ENCODE results near the gene C10orf105.

C10orf105 gene

GRCh38 chr10:71703577-71703976 is 16.0 kb downstream of the C10orf105 start:
- DNase-seq (ENCODE audit: low spot score): no peak
- TF ChIP-seq CTCF (IDR thresholded peaks at IDR 0.05; ENCODE audit: extremely low read depth, missing control alignments): no peak

- no peak for DNase-seq (ENCODE audit: low spot score)
- TF ChIP-seq CTCF (IDR thresholded peaks at IDR 0.05; ENCODE audit: extremely low read depth, missing control alignments): no peak
Observed at GRCh38 chr10:71701496-71702132, 18.0 kb downstream of the C10orf105 start.

DNA sequence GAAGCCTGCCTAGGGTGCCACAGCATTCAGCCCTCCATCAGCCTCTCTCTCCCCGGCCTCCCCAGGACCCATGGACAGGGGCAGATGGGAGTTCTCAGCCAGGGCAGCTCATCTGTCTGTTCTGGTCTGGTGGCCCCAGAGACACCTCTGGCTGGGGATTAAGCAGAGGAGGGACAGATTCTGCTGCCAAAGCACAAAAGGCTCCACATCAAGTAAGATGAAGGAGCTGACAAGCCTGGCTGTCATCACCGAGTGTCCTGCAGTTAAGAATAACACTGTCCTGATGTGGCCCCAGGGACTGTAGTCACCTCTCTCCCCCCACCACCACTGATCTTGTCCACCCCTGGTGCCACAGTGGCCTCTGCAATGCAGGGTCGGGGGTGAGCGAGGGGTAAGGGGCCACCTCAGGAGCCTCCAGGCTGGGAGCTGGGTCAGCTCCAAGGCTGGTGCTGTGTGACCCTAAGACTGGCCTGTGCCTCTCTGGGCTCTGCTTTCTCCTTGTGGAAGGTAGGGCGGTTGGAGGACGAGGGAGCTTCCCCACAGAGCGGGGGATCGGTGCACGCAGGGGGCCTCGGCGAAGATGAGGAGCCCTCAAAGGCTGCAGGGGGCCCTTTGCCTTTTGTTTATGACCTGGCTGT is 18.7 kb downstream of the C10orf105 start:
- no peak for DNase-seq (ENCODE audit: low spot score)
- TF ChIP-seq CTCF (IDR thresholded peaks at IDR 0.05; ENCODE audit: extremely low read depth, missing control alignments): no peak

DNA sequence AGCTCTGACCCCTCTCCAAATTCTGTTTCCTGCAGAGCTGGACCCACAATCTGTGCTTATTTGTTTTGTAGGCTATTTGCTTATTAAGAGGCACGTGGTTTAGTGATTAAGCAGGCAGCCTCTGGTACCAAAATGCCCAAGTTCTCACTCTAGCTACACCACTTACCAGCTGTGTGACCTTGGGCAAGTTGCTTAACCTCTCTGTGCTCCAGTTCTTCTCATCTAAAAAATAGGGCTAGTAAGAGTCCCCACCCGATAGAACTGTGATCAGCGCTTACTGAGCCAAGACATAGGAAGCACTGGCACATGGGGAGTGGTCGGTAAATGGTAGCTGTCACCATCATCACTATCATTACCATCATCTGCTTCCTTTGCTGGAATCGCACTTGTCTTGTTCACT is 20.8 kb downstream of the C10orf105 start:
- no peak for DNase-seq (ENCODE audit: low spot score)

GRCh38 chr10:71697938-71698709 is 21.5 kb downstream of the C10orf105 start:
- no peak for TF ChIP-seq CTCF (IDR thresholded peaks at IDR 0.05; ENCODE audit: extremely low read depth, missing control alignments)
- peak; percentile 74 for DNase-seq (ENCODE audit: low spot score)

More for the DNA sequence above, 20.8 kb downstream of the C10orf105 start:
- TF ChIP-seq CTCF (IDR thresholded peaks at IDR 0.05; ENCODE audit: extremely low read depth, missing control alignments): no peak

DNA sequence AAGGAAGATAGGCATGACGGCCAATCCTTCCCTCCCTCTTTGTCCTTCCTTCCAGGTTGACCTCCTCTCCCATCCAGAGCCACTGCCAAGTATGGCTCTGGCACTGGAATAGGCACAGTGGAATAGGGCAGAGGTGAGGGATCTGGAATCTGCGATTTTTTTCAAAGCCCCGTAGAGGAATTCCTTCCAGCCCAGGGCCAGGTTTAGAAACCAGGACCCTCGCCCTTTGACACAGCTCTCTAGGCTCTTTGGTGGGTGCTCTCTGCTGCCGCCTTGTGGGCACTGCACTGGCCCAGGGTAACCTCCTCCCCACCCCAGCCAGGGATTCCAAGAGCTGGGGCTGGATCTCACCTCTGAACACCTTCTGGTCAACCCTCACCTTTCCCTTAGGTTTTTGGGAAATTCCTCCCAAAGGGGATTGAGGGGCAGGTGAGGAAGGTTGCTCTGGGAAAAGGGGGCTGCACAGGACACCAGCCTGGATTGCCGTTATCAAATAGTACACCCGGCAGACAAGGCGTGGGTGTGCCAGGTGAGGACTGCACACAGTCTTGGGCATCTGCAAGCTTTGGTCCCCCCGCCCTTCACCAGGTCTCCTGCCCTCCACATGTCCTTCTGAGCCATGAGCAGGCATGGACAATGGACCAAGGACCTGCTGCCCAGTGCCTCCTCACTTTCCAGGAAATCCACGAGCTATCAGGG is 22.8 kb downstream of the C10orf105 start:
- peak; percentile 63 for DNase-seq (ENCODE audit: low spot score)
- peak; percentile 94 for TF ChIP-seq CTCF (IDR thresholded peaks at IDR 0.05; ENCODE audit: extremely low read depth, missing control alignments)

Measured in GM20000 (cell line).